C1 segment of cervical spinal cord (tissue), 14 donors: Measurements from ENCODE around the gene ASTN2.
A peak's percentile ranks its signal among the peaks of the same experiment; 100 is the strongest.

Experiments
- DNase-seq, 14 donors: peaks; one replicate each; lab custom pipeline; 2025; lab: John Stamatoyannopoulos, UW

Gene ASTN2

GRCh38 chr9:116753389-116753788, 661.5 kb downstream of the ASTN2 start:
- no peak for DNase-seq

GRCh38 chr9:116750510-116750909, 664.3 kb downstream of the ASTN2 start:
- DNase-seq = peak in 1 of 14 donors; percentile 39

GRCh38 chr9:116749772-116750171, 665.1 kb downstream of the ASTN2 start:
- no peak for DNase-seq

- peak in 1 of 14 donors; percentile 66 for DNase-seq
These were observed 665.7 kb downstream of the ASTN2 start for GRCh38 chr9:116749176-116749575.

GRCh38 chr9:116741742-116742141, 673.1 kb downstream of the ASTN2 start:
- DNase-seq = no peak

- DNase-seq = peak in 1 of 14 donors; percentile 43
These were observed 673.6 kb downstream of the ASTN2 start for GRCh38 chr9:116741086-116741740.

GRCh38 chr9:116737152-116737546, 677.7 kb downstream of the ASTN2 start:
- DNase-seq = peak in 13 of 14 donors; percentile 17 to 74 (median 53)

- no peak for DNase-seq
These were observed 678.3 kb downstream of the ASTN2 start for GRCh38 chr9:116736399-116737151.

GRCh38 chr9:116733010-116733641, 681.7 kb downstream of the ASTN2 start:
- no peak for DNase-seq

GRCh38 chr9:116726602-116727001, 688.3 kb downstream of the ASTN2 start:
- DNase-seq = no peak

GRCh38 chr9:116724123-116724522, 690.7 kb downstream of the ASTN2 start:
- no peak for DNase-seq

GRCh38 chr9:116721944-116722343, 692.9 kb downstream of the ASTN2 start:
- no peak for DNase-seq

- no peak for DNase-seq
These were observed 693.4 kb downstream of the ASTN2 start for GRCh38 chr9:116721411-116721810.

- DNase-seq = no peak
These were observed 694.7 kb downstream of the ASTN2 start for GRCh38 chr9:116720111-116720510.

- DNase-seq = no peak
These were observed 696.7 kb downstream of the ASTN2 start for GRCh38 chr9:116718111-116718510.

GRCh38 chr9:116717150-116717549, 697.7 kb downstream of the ASTN2 start:
- peak in 1 of 14 donors; percentile 35 for DNase-seq

- DNase-seq = no peak
These were observed 698.4 kb downstream of the ASTN2 start for GRCh38 chr9:116716438-116716837.

- DNase-seq = no peak
These were observed 699.1 kb downstream of the ASTN2 start for GRCh38 chr9:116715751-116716150.

GRCh38 chr9:116713271-116713670, 701.6 kb downstream of the ASTN2 start:
- peak in 1 of 14 donors; percentile 53 for DNase-seq

- DNase-seq = no peak
These were observed 702.1 kb downstream of the ASTN2 start for GRCh38 chr9:116712781-116713180.

- peak in 1 of 14 donors; percentile 68 for DNase-seq
These were observed 708.3 kb downstream of the ASTN2 start for GRCh38 chr9:116706310-116707290.
